GM21381 (cell line): Measurements from ENCODE around the gene ROBO2.

Experiments used
- ATAC-seq: cut with Tn5 transposase; IDR thresholded peaks from one replicate; pipeline ENCODE4 v1.9.1; 2021; ENCODE audit warnings: mild to moderate bottlenecking, moderate library complexity; ENCODE audit not compliant: unreplicated experiment

ROBO2 gene

GRCh38 chr3:77541203-77541922 is 501.5 kb downstream of the ROBO2 start:
- no peak for ATAC-seq

GRCh38 chr3:77546246-77546645 is 506.3 kb downstream of the ROBO2 start:
- ATAC-seq = no peak

- ATAC-seq = no peak
These were observed 509.1 kb downstream of the ROBO2 start for GRCh38 chr3:77549034-77549433.

DNA sequence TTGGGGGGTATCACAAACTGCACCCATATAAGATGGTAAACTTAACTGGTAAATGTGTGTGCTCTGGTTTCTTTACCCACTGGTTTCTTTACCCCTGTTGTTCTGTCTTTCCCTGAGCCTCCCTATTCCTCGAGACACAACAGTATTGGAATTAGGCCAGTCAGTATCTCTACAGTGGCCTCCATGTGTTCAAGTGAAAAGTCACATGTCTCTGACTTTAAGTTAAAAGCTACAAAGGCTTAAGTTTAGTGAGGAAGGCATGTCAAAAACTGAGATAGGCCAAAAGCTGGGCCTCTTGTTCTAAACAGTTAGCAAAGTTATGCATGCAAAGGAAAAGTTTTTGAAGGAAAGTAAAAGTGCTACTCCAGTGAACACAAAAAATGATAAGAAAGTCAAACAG is 513.3 kb downstream of the ROBO2 start:
- no peak for ATAC-seq

- no peak for ATAC-seq
These were observed 522.2 kb downstream of the ROBO2 start for GRCh38 chr3:77562089-77562488.

DNA sequence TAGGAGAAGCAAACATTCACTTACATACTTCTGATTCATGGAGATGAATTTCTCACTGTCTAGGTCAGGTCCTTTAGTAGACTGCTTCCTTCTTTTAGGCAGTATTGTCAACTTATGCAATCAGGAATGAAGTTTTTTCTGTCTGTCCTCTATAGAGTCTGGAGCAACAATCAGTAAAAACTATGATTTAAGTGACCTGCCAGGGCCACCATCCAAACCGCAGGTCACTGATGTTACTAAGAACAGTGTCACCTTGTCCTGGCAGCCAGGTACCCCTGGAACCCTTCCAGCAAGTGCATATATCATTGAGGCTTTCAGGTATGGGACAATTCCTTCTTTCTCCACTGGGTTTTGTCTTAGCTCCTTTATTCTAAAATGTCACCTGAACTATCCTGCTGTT is 523.1 kb downstream of the ROBO2 start:
- no peak for ATAC-seq

- no peak for ATAC-seq
These were observed 526.2 kb downstream of the ROBO2 start for GRCh38 chr3:77566055-77566454.

DNA sequence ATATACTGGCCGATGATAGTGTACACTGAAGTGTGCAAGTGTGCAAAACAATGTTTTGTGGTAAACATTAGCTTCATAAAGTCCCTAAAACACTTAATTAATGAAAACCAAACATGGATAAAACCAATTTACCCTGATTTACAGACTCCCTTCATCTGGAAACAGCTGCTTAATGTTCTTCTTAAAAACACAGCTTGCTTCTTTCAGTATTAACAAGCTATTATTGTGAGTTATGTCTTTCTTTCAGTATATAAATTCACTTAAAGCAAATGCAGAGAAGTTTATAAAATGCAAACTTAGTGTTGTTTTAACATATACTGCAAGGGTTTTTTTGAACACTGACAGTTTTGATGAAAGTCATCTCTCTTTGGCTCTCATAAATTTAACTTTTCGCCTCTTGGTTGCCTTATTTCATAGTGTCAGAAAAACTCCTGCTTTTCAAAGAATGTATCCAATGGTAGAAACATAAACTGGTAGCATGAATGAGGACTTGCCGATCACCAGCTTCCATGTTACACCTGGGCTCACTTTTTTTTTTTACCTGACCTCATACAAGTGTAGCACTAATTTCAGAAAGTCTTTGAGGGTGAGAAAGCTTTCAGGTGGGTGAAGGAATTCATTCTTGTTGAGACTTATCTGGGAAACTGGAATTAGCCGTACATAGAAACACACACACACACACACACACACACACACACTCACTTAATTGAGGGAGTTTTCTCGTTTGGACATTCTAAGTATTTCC is 532.2 kb downstream of the ROBO2 start:
- no peak for ATAC-seq

DNA sequence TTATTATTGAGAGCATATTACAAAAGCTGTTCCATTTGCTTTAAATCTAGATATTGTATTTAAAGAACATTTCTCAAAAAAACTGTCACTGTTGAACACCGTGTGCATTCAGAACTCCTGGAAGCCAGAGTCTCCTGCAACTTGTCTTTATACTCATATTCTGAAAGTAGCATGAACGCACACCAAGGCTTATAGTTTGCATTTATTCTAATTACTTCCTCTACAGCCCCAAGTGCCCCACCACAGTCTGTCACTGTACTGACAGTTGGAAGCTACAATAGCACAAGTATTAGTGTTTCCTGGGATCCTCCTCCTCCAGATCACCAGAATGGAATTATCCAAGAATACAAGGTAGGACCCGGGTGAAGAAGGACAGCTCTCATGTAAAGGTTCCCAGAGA is 537.4 kb downstream of the ROBO2 start:
- ATAC-seq = no peak

- no peak for ATAC-seq
These were observed 546.3 kb downstream of the ROBO2 start for GRCh38 chr3:77586216-77586615.

DNA sequence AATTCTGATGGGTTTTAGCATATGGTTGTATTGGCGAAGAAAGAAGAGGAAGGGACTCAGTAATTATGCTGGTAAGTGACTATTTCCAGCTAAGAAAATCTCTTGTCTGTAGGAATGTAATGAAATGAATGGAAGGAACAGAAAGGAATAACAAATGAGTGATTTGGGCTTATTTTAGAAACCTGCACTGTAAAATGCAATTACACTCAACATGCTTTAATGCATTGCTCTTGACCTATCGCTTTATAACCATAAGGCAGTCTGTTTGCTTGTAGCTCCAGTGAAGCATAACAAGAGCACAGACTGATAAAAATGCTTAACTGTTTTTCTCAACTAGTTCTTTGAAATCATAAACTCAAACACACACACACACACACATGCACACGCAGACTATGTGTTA is 549.0 kb downstream of the ROBO2 start:
- ATAC-seq = no peak

GRCh38 chr3:77590191-77590590 is 550.3 kb downstream of the ROBO2 start:
- ATAC-seq = no peak

GRCh38 chr3:77595371-77595870 is 555.5 kb downstream of the ROBO2 start:
- ATAC-seq = no peak

DNA sequence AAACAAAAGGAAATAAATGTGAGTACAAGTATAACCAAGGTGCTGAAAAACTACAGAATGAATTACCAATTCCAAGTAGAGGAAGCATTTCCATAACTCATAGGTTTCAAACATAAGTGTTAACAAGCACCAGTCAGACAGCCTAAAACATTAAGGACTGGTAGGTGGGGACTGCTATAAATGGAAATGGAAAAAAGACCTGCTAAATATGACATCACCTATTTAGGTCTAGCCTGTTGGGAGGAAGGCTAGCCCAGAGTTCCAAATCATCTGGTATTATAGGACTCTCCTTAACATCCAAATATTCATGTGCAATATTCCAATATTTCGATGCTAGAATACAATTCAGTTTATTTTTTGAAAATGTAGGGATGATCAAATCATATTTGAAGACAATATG is 560.0 kb downstream of the ROBO2 start:
- no peak for ATAC-seq

GRCh38 chr3:77601823-77602415 is 562.0 kb downstream of the ROBO2 start:
- no peak for ATAC-seq

DNA sequence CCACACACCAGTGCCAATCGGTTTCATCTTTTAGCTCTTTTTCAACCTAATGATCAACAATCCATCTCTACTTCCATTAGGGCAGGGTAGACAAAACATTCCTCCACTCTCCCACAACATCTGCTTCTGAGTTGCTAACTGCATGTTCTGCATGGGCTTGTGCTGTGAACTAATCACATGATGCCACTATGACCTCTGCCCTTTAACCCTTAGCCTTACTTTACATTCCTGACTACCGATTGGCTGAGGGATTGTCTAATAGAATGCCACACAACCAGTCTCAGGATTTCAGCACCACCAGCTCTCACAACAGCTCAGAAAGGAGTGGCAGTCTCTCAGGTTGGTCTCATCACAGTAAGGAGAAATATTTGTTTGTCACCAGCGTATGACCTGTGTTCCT is 562.8 kb downstream of the ROBO2 start:
- no peak for ATAC-seq

DNA sequence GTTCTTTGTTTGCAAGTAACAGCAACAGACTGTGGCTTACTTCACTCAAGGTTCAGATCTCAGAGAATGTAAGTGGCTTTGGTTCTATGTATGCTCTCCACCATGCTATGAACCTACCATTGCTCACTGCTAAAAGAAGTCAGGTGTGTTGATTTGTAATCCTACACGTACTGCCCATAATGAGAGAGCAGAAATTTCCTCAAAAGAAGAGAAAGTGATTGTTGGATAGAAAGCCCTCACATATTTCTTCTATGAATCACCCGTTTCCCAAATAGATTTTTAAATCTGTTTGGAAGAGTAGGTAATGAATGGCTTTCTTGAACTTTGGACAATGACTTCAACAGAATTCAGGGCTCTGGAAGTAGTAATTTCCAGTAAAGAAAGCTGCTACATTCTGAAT is 565.4 kb downstream of the ROBO2 start:
- no peak for ATAC-seq

GRCh38 chr3:77605865-77606264 is 566.0 kb downstream of the ROBO2 start:
- no peak for ATAC-seq

DNA sequence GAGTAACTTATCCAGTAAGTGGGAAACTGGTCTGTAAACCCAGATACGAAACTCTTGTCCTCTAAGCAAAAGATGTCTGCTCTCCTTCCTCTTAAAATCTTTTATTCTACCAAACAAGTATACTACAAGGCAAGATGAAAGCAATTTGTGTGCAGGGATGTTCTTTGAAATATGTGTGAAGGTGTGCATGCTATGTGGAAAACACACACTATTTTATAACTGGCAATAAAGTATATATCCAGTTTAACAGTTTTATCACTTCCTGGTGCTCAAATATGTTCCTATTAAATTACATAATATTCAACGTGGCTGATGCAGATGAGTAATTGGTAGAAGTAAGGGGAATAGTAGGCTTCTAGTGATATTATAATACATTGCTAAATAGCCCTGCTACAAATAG is 566.5 kb downstream of the ROBO2 start:
- ATAC-seq = no peak

DNA sequence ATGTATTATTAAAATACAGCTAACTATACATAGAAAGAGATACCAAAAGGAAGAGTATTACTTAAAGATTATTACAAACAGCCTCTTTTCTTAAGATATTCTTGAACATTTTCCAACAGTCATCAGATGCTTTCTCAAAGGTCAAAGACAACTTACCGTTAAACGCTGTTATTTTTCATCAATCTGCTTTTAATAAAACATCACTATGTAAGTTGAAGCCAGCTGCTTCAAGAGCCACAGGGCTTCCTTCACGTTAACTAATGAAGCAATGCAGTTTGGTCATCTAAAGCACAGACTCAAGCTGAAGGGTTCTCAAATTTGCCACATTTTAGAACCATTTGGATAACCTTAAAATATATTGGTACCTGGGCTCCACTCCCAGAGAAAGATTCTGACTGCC is 578.8 kb downstream of the ROBO2 start:
- no peak for ATAC-seq

- no peak for ATAC-seq
These were observed 580.1 kb downstream of the ROBO2 start for GRCh38 chr3:77620009-77620408.

DNA sequence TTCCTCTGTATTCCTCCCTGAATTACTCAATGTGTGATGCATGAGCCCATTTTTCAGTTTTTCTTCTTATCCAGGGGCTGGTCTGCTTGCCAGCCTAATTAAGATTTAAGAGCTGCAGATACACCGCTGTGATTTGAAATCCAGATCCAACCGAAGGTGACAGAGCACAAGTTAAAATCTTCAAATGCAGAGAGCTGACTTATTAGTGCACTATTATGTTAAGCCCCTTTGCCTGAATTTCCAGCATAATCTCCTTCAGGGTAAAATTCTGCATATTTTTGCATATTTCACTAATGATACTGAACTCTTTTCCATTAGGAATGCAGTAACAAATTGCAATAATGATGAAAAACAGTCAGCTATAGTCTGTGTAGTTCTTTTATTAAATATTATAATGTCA is 583.6 kb downstream of the ROBO2 start:
- no peak for ATAC-seq
